ENCODE data around the gene NEU2. TPM values are rescaled to one million over a fixed set of nuclear protein-coding genes. Genes with fewer than 3 reads are reported as not detected.

The NEU2 gene
- total RNA-seq, 4 donors from 2014 or later = not detected

- TF ChIP-seq, protein P1, sequence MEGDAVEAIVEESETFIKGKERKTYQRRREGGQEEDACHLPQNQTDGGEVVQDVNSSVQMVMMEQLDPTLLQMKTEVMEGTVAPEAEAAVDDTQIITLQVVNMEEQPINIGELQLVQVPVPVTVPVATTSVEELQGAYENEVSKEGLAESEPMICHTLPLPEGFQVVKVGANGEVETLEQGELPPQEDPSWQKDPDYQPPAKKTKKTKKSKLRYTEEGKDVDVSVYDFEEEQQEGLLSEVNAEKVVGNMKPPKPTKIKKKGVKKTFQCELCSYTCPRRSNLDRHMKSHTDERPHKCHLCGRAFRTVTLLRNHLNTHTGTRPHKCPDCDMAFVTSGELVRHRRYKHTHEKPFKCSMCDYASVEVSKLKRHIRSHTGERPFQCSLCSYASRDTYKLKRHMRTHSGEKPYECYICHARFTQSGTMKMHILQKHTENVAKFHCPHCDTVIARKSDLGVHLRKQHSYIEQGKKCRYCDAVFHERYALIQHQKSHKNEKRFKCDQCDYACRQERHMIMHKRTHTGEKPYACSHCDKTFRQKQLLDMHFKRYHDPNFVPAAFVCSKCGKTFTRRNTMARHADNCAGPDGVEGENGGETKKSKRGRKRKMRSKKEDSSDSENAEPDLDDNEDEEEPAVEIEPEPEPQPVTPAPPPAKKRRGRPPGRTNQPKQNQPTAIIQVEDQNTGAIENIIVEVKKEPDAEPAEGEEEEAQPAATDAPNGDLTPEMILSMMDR (IDR thresholded peaks at IDR 0.05 in 4 of 5, conservative IDR thresholded peaks at IDR 0.05 in 1 of 5) = no peak
- no peak for TF ChIP-seq POLR2A (IDR thresholded peaks at IDR 0.05)
- no peak overlapping the region for H3K4me3 ChIP-seq
- no peak overlapping the region for H3K27ac ChIP-seq
- no peaks in the 10 kb centered on the region for H3K36me3 ChIP-seq
- no peaks in the 10 kb centered on the region for H3K27me3 ChIP-seq
- H3K4me1 ChIP-seq = no peaks in the 10 kb centered on the region
- in situ Hi-C loops (cut with MboI; ENCODE audit: low sequenced_read_pairs in 4 of 4) = loop anchor here in 1 of 4 donors (25.0 kb wide), 1 partner anchor 435 kb away; no protein-coding TSS in a partner anchor
- DNase-seq (no peak), ATAC-seq (no peak)
- H3K9me3 ChIP-seq = no peaks in the 10 kb centered on the region
- intact Hi-C loops (cut with DNase I; ENCODE audit: low total_unique reads) = no loop called here
Observed at GRCh38 chr2:233047206-233047605, 14.7 kb downstream of the NEU2 start.

GRCh38 chr2:233047667-233048066, 15.2 kb downstream of the NEU2 start:
- ATAC-seq = no peak
- TF ChIP-seq POLR2A (IDR thresholded peaks at IDR 0.05) = no peak
- TF ChIP-seq, protein P1 (IDR thresholded peaks at IDR 0.05 in 4 of 5, conservative IDR thresholded peaks at IDR 0.05 in 1 of 5) = no peak
- H3K4me3 ChIP-seq = no peak overlapping the region
- H3K9me3 ChIP-seq = no peaks in the 10 kb centered on the region
- H3K36me3 ChIP-seq = no peaks in the 10 kb centered on the region
- intact Hi-C loops (cut with DNase I; ENCODE audit: low total_unique reads) (no loop called here), in situ Hi-C loops (cut with MboI; ENCODE audit: low sequenced_read_pairs in 4 of 4) (loop anchor here in 1 of 4 donors (25.0 kb wide), 1 partner anchor 435 kb away; no protein-coding TSS in a partner anchor)
- peaks cover 0 to 2% of the 10 kb centered on the region in 2 donors for H3K4me1 ChIP-seq
- no peaks in the 10 kb centered on the region for H3K27me3 ChIP-seq
- no peak overlapping the region for H3K27ac ChIP-seq
- no peak for DNase-seq

GRCh38 chr2:233048569-233049193, 16.2 kb downstream of the NEU2 start:
- no peak for TF ChIP-seq POLR2A (IDR thresholded peaks at IDR 0.05)
- TF ChIP-seq, protein P1 (IDR thresholded peaks at IDR 0.05 in 4 of 5, conservative IDR thresholded peaks at IDR 0.05 in 1 of 5) = no peak
- Histone ChIP-seq H3K27ac (no peak overlapping the region), H3K27me3 (no peaks in the 10 kb centered on the region), H3K4me1 (peaks cover 0 to 4% of the 10 kb centered on the region in 2 donors), H3K9me3 (no peaks in the 10 kb centered on the region), H3K4me3 (no peak overlapping the region), H3K36me3 (no peaks in the 10 kb centered on the region)
- in situ Hi-C loops (cut with MboI; ENCODE audit: low sequenced_read_pairs in 4 of 4) (loop anchor here in 1 of 4 donors (25.0 kb wide), 1 partner anchor 436 kb away; no protein-coding TSS in a partner anchor), intact Hi-C loops (cut with DNase I; ENCODE audit: low total_unique reads) (no loop called here)
- DNase-seq (no peak), ATAC-seq (no peak)

DNA sequence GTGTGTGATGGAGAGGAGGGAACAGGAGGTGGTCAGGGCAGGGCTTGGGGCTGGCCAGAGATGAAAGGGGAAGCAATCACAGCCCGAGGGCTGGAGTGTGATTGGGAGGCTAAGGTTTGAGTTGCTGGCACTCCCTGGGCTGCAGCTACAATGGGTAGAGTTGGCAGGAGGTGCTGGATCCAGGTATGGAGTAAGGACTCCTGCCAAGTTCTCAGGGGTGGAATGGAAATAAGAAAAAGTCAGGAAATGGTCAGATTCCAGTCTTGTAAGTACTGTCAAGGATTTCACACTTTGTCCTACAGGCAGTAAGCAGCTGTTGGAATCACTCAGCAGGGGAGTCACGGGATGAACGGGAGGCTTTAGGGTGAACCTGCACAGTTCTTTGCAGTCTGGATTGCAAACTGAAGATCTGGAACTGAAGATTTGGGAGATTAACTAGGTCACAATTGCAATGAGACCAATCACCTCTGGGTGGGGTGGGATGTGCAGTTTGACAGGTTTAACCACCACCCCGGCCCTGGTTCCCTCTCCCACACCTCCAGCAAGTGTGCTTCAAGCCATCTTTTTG, 16.8 kb downstream of the NEU2 start:
- intact Hi-C loops (cut with DNase I; ENCODE audit: low total_unique reads) = no loop called here
- Histone ChIP-seq H3K9me3 (no peaks in the 10 kb centered on the region), H3K36me3 (no peaks in the 10 kb centered on the region), H3K4me1 (peaks cover 0 to 9% of the 10 kb centered on the region in 2 donors), H3K27ac (no peak overlapping the region), H3K4me3 (no peak overlapping the region), H3K27me3 (no peaks in the 10 kb centered on the region)
- DNase-seq (no peak), ATAC-seq (no peak)
- TF ChIP-seq POLR2A (IDR thresholded peaks at IDR 0.05) = no peak
- TF ChIP-seq, protein P1 (IDR thresholded peaks at IDR 0.05 in 4 of 5, conservative IDR thresholded peaks at IDR 0.05 in 1 of 5) = no peak
- in situ Hi-C loops (cut with MboI; ENCODE audit: low sequenced_read_pairs in 4 of 4) = loop anchor here in 1 of 4 donors (25.0 kb wide), 1 partner anchor 437 kb away; no protein-coding TSS in a partner anchor
